Vagina (tissue), 2 donors: Measurements from ENCODE around the gene RFX5. TPM values are rescaled to one million over a fixed set of nuclear protein-coding genes. Genes with fewer than 3 reads are reported as not detected.

Experiments used
- DNase-seq, 2 donors: peaks; one replicate each; pipeline ENCODE4 v3.0.0-alpha.2; 2017; ENCODE audit errors: extremely low spot score in 2 of 2
- H3K27ac ChIP-seq: fragments of 200-600 bp; sonication (generic); one replicate; pipeline ENCODE4 v1.5.1; 2019
- H3K27me3 ChIP-seq: fragments of 200-600 bp; sonication (generic); one replicate; pipeline ENCODE4 v1.5.1; 2019
- H3K36me3 ChIP-seq, 2 donors: fragments of 200-600 bp; sonication (generic); one replicate each; pipeline ENCODE4 v1.5.1; 2017 to 2019
- H3K4me1 ChIP-seq: fragments of 200-600 bp; sonication (generic); one replicate; pipeline ENCODE4 v1.5.1; 2019
- H3K4me3 ChIP-seq, 2 donors: fragments of 200-600 bp; sonication (generic); 1 replicate in 1 of 2; 2 replicates in 1 of 2; pipeline ENCODE4 v1.5.1; 2016 to 2019
- H3K9me3 ChIP-seq: fragments of 200-600 bp; sonication (generic); one replicate; pipeline ENCODE4 v1.5.1; 2019
- POLR2A ChIP-seq, 2 donors: fragments of 450-650 bp; IDR thresholded peaks; one replicate each; pipeline ENCODE4 v1.6.1; 2017; ENCODE audit warnings: antibody characterized with exemption in 2 of 2, mild to moderate bottlenecking in 2 of 2, moderate library complexity in 2 of 2
- POLR2AphosphoS5 ChIP-seq, 2 donors: sonication (generic); formaldehyde crosslinking; IDR thresholded peaks; one replicate each; pipeline ENCODE4 v1.9.0; 2017; ENCODE audit warnings: antibody characterized with exemption in 2 of 2, mild to moderate bottlenecking in 2 of 2, low read depth in 1 of 2; ENCODE audit not compliant: insufficient read depth in 1 of 2
- intact Hi-C: fragments of 100-400 bp; cut with DNase I; formaldehyde crosslinking; loops from one replicate; pipeline ENCODE4 v1.15.1; 2023
- total RNA-seq: library from RNA; depleted of rRNA; stranded (reverse); fragments of >200 nt; gene quantifications from one replicate; pipeline ENCODE4 v1.2.3, GENCODE V29; 2016
- TF ChIP-seq, protein P1 (sequence below), 3 experiments: fragments of 450-650 bp in 2 of 3; fragments of 200-600 bp in 1 of 3; sonication (generic) in 1 of 3; IDR thresholded peaks; one replicate each; pipeline ENCODE4 v1.5.1; 2017 to 2019; ENCODE audit warnings: antibody characterized with exemption in 3 of 3, mild to moderate bottlenecking in 2 of 3, moderate library complexity in 2 of 3

The RFX5 gene
- total RNA-seq, 1 donor from 2014 or later: 13.0 TPM

DNA sequence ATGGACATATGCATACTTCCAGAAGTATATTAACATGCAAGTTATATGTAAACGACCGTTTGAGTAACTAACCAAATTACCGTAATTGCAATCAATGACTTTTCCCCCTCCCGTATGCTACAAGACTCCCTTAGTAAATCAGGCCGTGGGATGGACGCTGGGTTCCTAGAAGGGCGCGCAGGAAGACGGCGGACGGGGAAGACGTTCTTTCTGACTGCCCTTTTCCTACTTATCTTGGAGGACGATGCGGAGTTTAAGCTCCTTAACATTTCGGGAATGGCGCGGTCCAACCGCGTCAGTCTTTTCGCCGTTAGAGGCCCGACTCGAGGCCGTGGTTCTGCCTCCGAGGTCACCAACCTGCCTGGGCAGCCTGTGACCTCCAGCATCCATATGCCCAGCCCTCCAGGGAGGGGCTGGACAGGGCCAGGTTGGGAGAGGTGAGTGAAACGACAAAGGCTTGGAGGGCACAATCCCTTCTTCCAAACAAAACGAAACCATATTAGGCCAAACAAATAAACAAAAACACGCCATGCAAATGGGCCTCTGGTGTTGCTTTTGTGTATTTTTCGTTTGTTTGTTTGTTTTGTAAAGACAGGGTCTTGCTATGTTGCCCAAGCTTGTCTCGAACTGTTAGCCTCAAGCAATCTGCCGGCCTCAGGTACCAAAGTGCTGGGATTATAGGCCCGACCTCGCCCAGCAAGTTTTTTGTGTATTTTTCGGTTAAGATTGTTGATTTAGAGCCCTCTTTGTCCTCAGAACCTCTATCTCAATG, 19.0 kb downstream of the RFX5 start:
- peak overlapping the region; percentile 62 to 86 for H3K4me3 ChIP-seq
- intact Hi-C loops: loop anchor here (1.0 kb wide), 1 partner anchor 46 kb away; the partner anchor contains the start of gene ZNF687
- H3K9me3 ChIP-seq: no peaks in the 10 kb centered on the region

DNA sequence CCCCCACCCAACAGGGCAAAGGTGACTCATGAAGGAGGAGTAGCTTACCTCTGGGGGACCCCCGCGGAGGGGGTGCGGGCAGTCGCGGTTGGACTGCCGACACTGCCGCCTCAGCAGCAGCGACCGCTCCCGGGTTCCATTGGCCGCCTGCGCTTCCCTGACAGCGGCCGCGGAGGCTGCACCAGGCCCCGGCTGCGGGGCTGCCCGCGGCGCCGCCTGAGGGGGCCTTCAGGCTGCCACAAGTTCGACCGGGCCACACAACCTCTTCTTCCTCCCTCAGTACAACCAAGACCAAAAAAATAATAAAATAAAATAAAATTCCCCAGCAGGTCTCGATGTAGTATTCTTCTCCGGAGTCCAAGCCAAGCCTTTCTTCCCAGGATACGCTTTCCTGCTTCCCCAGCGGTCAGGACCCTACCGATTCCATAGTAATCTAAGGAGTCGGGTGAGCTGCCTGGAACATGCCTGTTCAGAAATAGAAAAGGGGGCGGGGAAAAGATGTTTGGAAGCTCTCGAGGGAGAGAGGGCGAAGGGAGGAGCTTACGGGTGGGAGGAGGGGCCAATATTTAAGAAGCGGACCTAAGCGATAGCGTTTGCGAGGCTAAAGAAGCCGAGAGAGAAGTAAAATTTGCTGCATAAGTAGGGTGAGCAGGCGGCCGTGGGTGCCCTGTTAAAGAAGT, 19.7 kb downstream of the RFX5 start, which contains the start of gene PI4KB:
TSS of gene PI4KB (minus strand) at position 194 of the 680 bp plus-strand sequence. CDS start 10,935 bp downstream, outside the sequence.
- Histone ChIP-seq H3K27me3 (no peaks in the 10 kb centered on the region), H3K9me3 (no peaks in the 10 kb centered on the region), H3K4me1 (peaks cover 45% of the 10 kb centered on the region), H3K27ac (peak within 1 kb of the TSS; percentile 92), H3K36me3 (peaks cover 0 to 25% of the 10 kb centered on the region in 2 donors), H3K4me3 (peak within 1 kb of the TSS; percentile 62 to 86)
- intact Hi-C loops: loop anchor here (1.0 kb wide), 1 partner anchor 45 kb away; the partner anchor contains the start of gene ZNF687
- DNase-seq: peak in 1 of 2 donors; percentile 98
- TF ChIP-seq POLR2A (IDR thresholded peaks at IDR 0.05): no peak
- TF ChIP-seq POLR2AphosphoS5 (IDR thresholded peaks at IDR 0.05; ENCODE audit: insufficient read depth in 1 of 2, low read depth in 1 of 2): peak; percentile 73 to 97

More for the DNA sequence above, 19.0 kb downstream of the RFX5 start:
- TF ChIP-seq POLR2AphosphoS5 (IDR thresholded peaks at IDR 0.05; ENCODE audit: insufficient read depth in 1 of 2, low read depth in 1 of 2) (peak in 1 of 2 donors; percentile 2), POLR2A (IDR thresholded peaks at IDR 0.05) (no peak)
- TF ChIP-seq, protein P1, sequence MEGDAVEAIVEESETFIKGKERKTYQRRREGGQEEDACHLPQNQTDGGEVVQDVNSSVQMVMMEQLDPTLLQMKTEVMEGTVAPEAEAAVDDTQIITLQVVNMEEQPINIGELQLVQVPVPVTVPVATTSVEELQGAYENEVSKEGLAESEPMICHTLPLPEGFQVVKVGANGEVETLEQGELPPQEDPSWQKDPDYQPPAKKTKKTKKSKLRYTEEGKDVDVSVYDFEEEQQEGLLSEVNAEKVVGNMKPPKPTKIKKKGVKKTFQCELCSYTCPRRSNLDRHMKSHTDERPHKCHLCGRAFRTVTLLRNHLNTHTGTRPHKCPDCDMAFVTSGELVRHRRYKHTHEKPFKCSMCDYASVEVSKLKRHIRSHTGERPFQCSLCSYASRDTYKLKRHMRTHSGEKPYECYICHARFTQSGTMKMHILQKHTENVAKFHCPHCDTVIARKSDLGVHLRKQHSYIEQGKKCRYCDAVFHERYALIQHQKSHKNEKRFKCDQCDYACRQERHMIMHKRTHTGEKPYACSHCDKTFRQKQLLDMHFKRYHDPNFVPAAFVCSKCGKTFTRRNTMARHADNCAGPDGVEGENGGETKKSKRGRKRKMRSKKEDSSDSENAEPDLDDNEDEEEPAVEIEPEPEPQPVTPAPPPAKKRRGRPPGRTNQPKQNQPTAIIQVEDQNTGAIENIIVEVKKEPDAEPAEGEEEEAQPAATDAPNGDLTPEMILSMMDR (IDR thresholded peaks at IDR 0.05): no peak
- H3K36me3 ChIP-seq: peaks cover 0 to 18% of the 10 kb centered on the region in 2 donors
- H3K4me1 ChIP-seq: peaks cover 40% of the 10 kb centered on the region
- H3K27ac ChIP-seq: peak overlapping the region; percentile 92
- H3K27me3 ChIP-seq: no peaks in the 10 kb centered on the region
- DNase-seq: no peak

DNA sequence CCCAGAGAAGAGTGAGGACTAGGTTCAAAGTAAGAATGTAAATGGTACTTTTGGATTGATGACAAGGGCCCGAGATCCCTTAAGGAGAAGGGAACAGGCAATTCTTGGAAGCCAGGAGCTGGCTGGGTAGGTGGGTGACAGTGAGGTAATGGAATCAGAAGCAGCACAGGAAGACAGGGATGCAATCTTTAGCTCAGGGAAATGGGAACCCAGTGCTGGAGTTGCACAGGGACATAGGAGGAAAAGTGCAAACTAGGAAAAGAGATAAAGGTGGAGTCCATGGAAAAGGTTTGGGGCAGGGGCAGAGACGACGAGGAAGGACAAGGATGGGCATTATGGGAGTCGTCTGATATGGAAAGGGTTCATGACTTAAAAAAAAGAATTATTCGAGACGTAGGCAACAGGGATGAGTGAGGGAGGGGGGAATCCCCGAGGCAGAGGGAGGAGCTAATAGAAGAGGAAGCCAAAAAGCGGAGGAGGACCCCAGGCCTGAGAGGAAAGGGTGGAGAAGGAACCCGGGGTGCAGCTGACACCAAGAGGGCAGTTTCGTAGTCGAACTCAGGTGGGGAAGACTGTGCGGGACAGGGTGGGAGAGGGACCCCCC, 20.3 kb downstream of the RFX5 start:
- Histone ChIP-seq H3K27me3 (no peaks in the 10 kb centered on the region), H3K27ac (peak overlapping the region; percentile 92), H3K4me3 (peak overlapping the region; percentile 62 to 86), H3K36me3 (peaks cover 0 to 31% of the 10 kb centered on the region in 2 donors), H3K4me1 (peaks cover 50% of the 10 kb centered on the region), H3K9me3 (no peaks in the 10 kb centered on the region)
- DNase-seq: no peak
- no peak for TF ChIP-seq POLR2AphosphoS5 (IDR thresholded peaks at IDR 0.05; ENCODE audit: insufficient read depth in 1 of 2, low read depth in 1 of 2)
- TF ChIP-seq, protein P1 (IDR thresholded peaks at IDR 0.05): no peak
- no peak for TF ChIP-seq POLR2A (IDR thresholded peaks at IDR 0.05)
- intact Hi-C loops: loop anchor here (1.0 kb wide), 1 partner anchor 44 kb away; the partner anchor contains the start of gene ZNF687

DNA sequence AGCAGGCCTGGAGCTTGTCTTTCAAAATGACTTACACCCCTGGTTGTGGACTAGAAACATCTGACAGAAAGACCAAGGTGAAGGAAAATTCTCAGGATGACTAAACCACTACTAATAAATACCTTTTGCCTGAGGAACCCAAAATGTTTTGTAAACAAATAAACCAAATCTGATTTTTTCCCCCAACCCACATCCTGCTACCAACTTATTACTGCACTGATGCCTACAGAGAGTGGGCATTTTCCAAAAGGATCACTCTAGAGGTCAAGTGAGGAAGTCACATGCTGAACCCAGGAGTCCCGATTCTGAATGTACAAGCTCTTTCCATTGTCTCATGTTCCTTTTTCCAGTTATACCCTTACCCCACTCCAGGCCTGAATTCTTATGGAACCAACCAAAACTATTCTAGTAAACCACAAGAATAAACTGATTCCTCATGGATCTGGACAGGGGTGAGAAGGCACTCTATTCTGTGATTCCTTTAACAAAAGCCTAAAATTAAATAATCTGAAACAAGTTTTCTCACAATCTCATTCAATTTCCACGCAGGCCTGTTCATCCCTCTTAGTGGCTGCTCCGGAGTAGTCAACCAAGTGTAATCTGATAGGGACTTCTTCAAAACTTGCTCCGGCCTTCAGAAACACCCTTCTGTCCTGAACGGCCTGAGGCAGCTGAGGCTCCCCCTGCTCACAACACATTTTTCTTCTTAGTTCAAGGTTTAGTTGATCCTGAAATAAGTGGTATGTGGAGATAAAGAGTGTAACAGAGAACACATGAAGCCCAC, 21.2 kb downstream of the RFX5 start:
- peaks cover 58% of the 10 kb centered on the region for H3K4me1 ChIP-seq

More for the DNA sequence above, 21.2 kb downstream of the RFX5 start:
- no peaks in the 10 kb centered on the region for H3K9me3 ChIP-seq
- H3K36me3 ChIP-seq: peaks cover 0 to 34% of the 10 kb centered on the region in 2 donors
- no peak for DNase-seq
- TF ChIP-seq, protein P1 (IDR thresholded peaks at IDR 0.05): no peak
- intact Hi-C loops: no loop called here
- peak overlapping the region; percentile 62 to 86 for H3K4me3 ChIP-seq
- H3K27ac ChIP-seq: peak overlapping the region; percentile 92
- H3K27me3 ChIP-seq: no peaks in the 10 kb centered on the region
